ENCODE data around the gene MYO18B. TPM values are rescaled to one million over a fixed set of nuclear protein-coding genes. Genes with fewer than 3 reads are reported as not detected.

Gene MYO18B
- polyA plus RNA-seq, 3 donors: not detected

- Mint-ChIP-seq H3K9me3 (peaks cover 0 to 2% (median 0%) of the 10 kb centered on the region in 7 donors), H3K27ac (peak overlapping the region in 1 of 7 donors; percentile 2), H3K4me1 (no peaks in the 10 kb centered on the region), H3K27me3 (ENCODE audit: low read depth in 3 of 3) (no peaks in the 10 kb centered on the region), H3K4me3 (no peak overlapping the region), H3K36me3 (peaks cover 81 to 93% of the 10 kb centered on the region in 2 donors)
- 91% methylated on average over 2 of the region's 6 CpGs for WGBS (ENCODE audit: insufficient coverage)
- Histone ChIP-seq H4K20me1 (ENCODE audit: insufficient read depth, low read length) (peaks cover 89% of the 10 kb centered on the region), H3K4me1 (ENCODE audit: control insufficient read depth in 1 of 2, insufficient read depth in 2 of 2, low read length in 2 of 2) (no peaks in the 10 kb centered on the region), H3K27me3 (ENCODE audit: control insufficient read depth in 2 of 2, insufficient read depth in 2 of 2, low read length in 2 of 2) (no peaks in the 10 kb centered on the region), H2AFZ (ENCODE audit: insufficient read depth, low read depth, low read length, poor library complexity, severe bottlenecking) (no peak overlapping the region), H3K9me3 (replicated peaks in 1 of 2; ENCODE audit: control insufficient read depth in 1 of 2, insufficient read depth in 1 of 2, low read length in 2 of 2) (no peaks in the 10 kb centered on the region), H3K4me2 (replicated peaks; ENCODE audit: extremely low read depth, low read length, poor library complexity, severe bottlenecking) (no peak overlapping the region), H3K9ac (ENCODE audit: insufficient read depth, low read length, poor library complexity, severe bottlenecking) (no peak overlapping the region), H3K4me3 (replicated peaks in 1 of 3; ENCODE audit: low read depth in 2 of 3, low read length in 3 of 3) (no peak overlapping the region), H3K27ac (ENCODE audit: low read depth in 1 of 2, low read length in 2 of 2) (no peak overlapping the region), H3K79me2 (ENCODE audit: insufficient read depth, low read length) (no peaks in the 10 kb centered on the region), H3K36me3 (replicated peaks in 1 of 2; ENCODE audit: control insufficient read depth in 1 of 2, insufficient read depth in 2 of 2, low read length in 2 of 2) (peaks cover 83 to 100% of the 10 kb centered on the region in 2 donors)
- TF ChIP-seq CTCF (IDR thresholded peaks at IDR 0.05): no peak
- no peak for DNase-seq
- intact Hi-C loops (cut with micrococcal nuclease): no loop called here
These were observed 43.0 kb upstream of the MYO18B start for GRCh38 chr22:25698978-25699377.

GRCh38 chr22:25701056-25701780 lies 40.8 kb upstream of the MYO18B start:
- Histone ChIP-seq H3K9me3 (replicated peaks in 1 of 2; ENCODE audit: control insufficient read depth in 1 of 2, insufficient read depth in 1 of 2, low read length in 2 of 2) (no peaks in the 10 kb centered on the region), H3K27ac (ENCODE audit: low read depth in 1 of 2, low read length in 2 of 2) (peak overlapping the region in 1 of 2 donors; percentile 34), H3K9ac (ENCODE audit: insufficient read depth, low read length, poor library complexity, severe bottlenecking) (no peak overlapping the region), H3K4me2 (replicated peaks; ENCODE audit: extremely low read depth, low read length, poor library complexity, severe bottlenecking) (no peak overlapping the region), H2AFZ (ENCODE audit: insufficient read depth, low read depth, low read length, poor library complexity, severe bottlenecking) (no peak overlapping the region), H3K4me1 (ENCODE audit: control insufficient read depth in 1 of 2, insufficient read depth in 2 of 2, low read length in 2 of 2) (no peaks in the 10 kb centered on the region), H3K27me3 (ENCODE audit: control insufficient read depth in 2 of 2, insufficient read depth in 2 of 2, low read length in 2 of 2) (no peaks in the 10 kb centered on the region), H4K20me1 (ENCODE audit: insufficient read depth, low read length) (peaks cover 97% of the 10 kb centered on the region), H3K79me2 (ENCODE audit: insufficient read depth, low read length) (no peaks in the 10 kb centered on the region), H3K36me3 (replicated peaks in 1 of 2; ENCODE audit: control insufficient read depth in 1 of 2, insufficient read depth in 2 of 2, low read length in 2 of 2) (peaks cover 83 to 100% of the 10 kb centered on the region in 2 donors), H3K4me3 (replicated peaks in 1 of 3; ENCODE audit: low read depth in 2 of 3, low read length in 3 of 3) (no peak overlapping the region)
- Mint-ChIP-seq H3K4me1 (no peaks in the 10 kb centered on the region), H3K4me3 (no peak overlapping the region), H3K36me3 (peaks cover 82 to 94% of the 10 kb centered on the region in 2 donors), H3K9me3 (peaks cover 0 to 2% (median 0%) of the 10 kb centered on the region in 7 donors), H3K27ac (no peak overlapping the region), H3K27me3 (ENCODE audit: low read depth in 3 of 3) (no peaks in the 10 kb centered on the region)
- TF ChIP-seq CTCF (IDR thresholded peaks at IDR 0.05): no peak
- 92% methylated on average over 8 of the region's 13 CpGs for WGBS (ENCODE audit: insufficient coverage)
- DNase-seq: no peak
- intact Hi-C loops (cut with micrococcal nuclease): loop anchor here (10.0 kb wide), 1 partner anchor 236 kb away; no protein-coding TSS in a partner anchor
